Measurements from ENCODE around the gene TAX1BP1.

The TAX1BP1 gene

DNA sequence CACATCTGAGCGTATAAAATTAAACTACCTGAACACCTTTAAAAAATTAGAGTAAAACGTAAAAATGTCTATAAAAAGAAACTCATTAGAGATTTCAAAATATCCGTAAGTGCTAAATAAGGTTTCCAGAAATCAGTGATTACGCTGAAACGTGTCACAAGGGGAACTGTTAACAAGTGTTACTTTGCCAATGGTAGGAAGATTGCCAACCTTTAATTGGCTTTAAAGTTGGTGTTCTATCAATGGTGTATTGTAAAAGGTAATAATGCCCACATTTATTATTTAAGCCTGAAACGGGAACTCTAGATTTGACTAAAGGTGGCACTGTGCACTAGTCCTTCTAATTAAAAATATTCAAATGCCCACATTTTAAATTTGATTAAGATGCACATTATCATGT, 39.5 kb upstream of the TAX1BP1 start:
- POLR2A ChIA-PET: no interaction called here
- CTCF ChIA-PET: interaction anchor here (1.6 kb wide), 1 partner anchor 11 kb away, joined by 5 read pairs; no protein-coding TSS in a partner anchor
- no peak for DNase-seq (ENCODE audit: extremely low spot score)
- no peak for TF ChIP-seq CTCF (IDR thresholded peaks at IDR 0.05; ENCODE audit: control extremely low read depth, extremely low read depth, low read depth, missing control alignments)

GRCh38 chr7:27703181-27703580, 36.8 kb upstream of the TAX1BP1 start:
- no peak for TF ChIP-seq CTCF (IDR thresholded peaks at IDR 0.05; ENCODE audit: control extremely low read depth, extremely low read depth, low read depth, missing control alignments)
- CTCF ChIA-PET: interaction anchor here (1.1 to 1.4 kb wide), 4 partner anchors 9 to 42 kb away, joined by 3 to 4 read pairs (median 3); no protein-coding TSS in a partner anchor
- DNase-seq (ENCODE audit: extremely low spot score): no peak
- POLR2A ChIA-PET: no interaction called here

- no peak for DNase-seq (ENCODE audit: extremely low spot score)
- TF ChIP-seq CTCF (IDR thresholded peaks at IDR 0.05; ENCODE audit: control extremely low read depth, extremely low read depth, low read depth, missing control alignments): no peak
- ChIA-PET POLR2A (no interaction called here), CTCF (interaction anchor here (1.1 to 1.4 kb wide), 2 partner anchors 10 to 18 kb away, joined by 3 to 4 read pairs; no protein-coding TSS in a partner anchor)
These were observed 35.4 kb upstream of the TAX1BP1 start for GRCh38 chr7:27704422-27705199.

- no peak for DNase-seq (ENCODE audit: extremely low spot score)
- CTCF ChIA-PET: interaction anchor here (1.1 kb wide), 1 partner anchor 65 kb away, joined by 3 read pairs; no protein-coding TSS in a partner anchor
- no peak for TF ChIP-seq CTCF (IDR thresholded peaks at IDR 0.05; ENCODE audit: control extremely low read depth, extremely low read depth, low read depth, missing control alignments)
- POLR2A ChIA-PET: no interaction called here
These were observed 34.8 kb upstream of the TAX1BP1 start for GRCh38 chr7:27705200-27705594.

- CTCF ChIA-PET: no interaction called here
- DNase-seq (ENCODE audit: extremely low spot score): no peak
- no peak for TF ChIP-seq CTCF (IDR thresholded peaks at IDR 0.05; ENCODE audit: control extremely low read depth, extremely low read depth, low read depth, missing control alignments)
- POLR2A ChIA-PET: no interaction called here
These were observed 31.5 kb upstream of the TAX1BP1 start for GRCh38 chr7:27708485-27708884.

DNA sequence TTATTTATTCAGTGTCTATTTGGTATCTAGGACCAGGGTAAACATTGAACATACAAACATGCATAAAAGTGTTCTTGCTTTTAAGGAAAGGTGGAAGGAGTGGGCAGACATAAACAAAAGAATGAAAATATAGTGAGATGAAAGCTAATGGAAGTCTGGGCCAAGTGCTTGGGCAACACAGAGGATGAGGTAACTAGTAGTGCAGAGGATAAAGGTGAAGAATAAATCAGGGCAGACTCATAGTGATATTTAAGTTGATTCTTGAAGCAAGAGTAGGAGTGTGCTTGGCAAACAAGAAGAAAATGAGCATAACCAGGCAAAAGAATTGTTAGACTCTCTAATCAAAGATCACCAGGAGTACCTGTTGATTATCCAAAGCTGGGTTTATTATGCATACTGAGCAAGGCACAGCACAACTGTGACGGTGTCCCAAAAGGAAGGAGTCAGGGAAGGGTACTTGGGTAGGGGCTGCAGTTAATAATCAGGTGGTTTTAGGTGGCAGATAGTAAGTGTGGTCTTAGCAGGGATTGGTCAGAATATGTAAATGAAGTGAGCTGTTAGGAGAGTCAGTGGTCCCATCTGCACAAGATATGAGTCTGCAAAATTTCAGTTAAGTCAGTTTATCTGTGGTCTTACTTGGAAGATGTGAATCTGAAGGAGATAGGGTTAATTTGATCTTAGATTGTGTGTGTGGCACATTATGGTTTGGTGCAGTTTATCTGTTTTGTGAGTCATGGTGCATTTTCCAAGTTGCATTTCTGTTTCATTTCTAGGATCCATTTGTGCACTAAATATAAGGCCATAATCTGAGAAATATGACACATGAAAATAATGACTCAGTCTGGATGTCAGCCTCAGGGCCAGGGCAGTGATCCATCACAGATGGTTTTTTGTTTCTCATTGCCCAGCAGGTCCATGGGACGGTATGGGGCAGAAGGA, 30.6 kb upstream of the TAX1BP1 start:
- ChIA-PET CTCF (no interaction called here), POLR2A (no interaction called here)
- no peak for DNase-seq (ENCODE audit: extremely low spot score)
- no peak for TF ChIP-seq CTCF (IDR thresholded peaks at IDR 0.05; ENCODE audit: control extremely low read depth, extremely low read depth, low read depth, missing control alignments)

Data from GM10248 (cell line).